Measurements from ENCODE around the gene ZGPAT.

The ZGPAT gene

GRCh38 chr20:63734111-63734945, 26.5 kb downstream of the ZGPAT start:
- no peak for DNase-seq (ENCODE audit: low spot score)

GRCh38 chr20:63734946-63735858, 27.4 kb downstream of the ZGPAT start:
- no peak for DNase-seq (ENCODE audit: low spot score)

- DNase-seq (ENCODE audit: low spot score), result peak; percentile 16
Observed at GRCh38 chr20:63735859-63736718, 28.2 kb downstream of the ZGPAT start, which contains the start of gene LIME1. LIME1 (plus strand) TSS chr20:63736664; CDS start chr20:63737550, 886 bp downstream.

GRCh38 chr20:63736893-63737694, 29.3 kb downstream of the ZGPAT start:
- no peak for DNase-seq (ENCODE audit: low spot score)

- no peak for DNase-seq (ENCODE audit: low spot score)
Observed at GRCh38 chr20:63737695-63737944, 29.8 kb downstream of the ZGPAT start.

GRCh38 chr20:63737945-63738686, 30.3 kb downstream of the ZGPAT start:
- no peak for DNase-seq (ENCODE audit: low spot score)

- no peak for DNase-seq (ENCODE audit: low spot score)
Observed at GRCh38 chr20:63738687-63739129, 30.9 kb downstream of the ZGPAT start.

GRCh38 chr20:63739130-63740069, 31.6 kb downstream of the ZGPAT start, which contains the start of gene SLC2A4RG:
SLC2A4RG (plus strand) TSS chr20:63739776; CDS start chr20:63739913, 137 bp downstream.
- peak; percentile 80 for DNase-seq (ENCODE audit: low spot score)

- peak; percentile 52 for DNase-seq (ENCODE audit: low spot score)
Observed at GRCh38 chr20:63740070-63740626, 32.3 kb downstream of the ZGPAT start.

- peak; percentile 36 for DNase-seq (ENCODE audit: low spot score)
Observed at GRCh38 chr20:63740627-63741353, 33.0 kb downstream of the ZGPAT start.

- no peak for DNase-seq (ENCODE audit: low spot score)
Observed at GRCh38 chr20:63741354-63741675, 33.5 kb downstream of the ZGPAT start.

GRCh38 chr20:63741676-63742380, 34.0 kb downstream of the ZGPAT start:
- DNase-seq (ENCODE audit: low spot score), result no peak

GRCh38 chr20:63742381-63743024, 34.7 kb downstream of the ZGPAT start:
- no peak for DNase-seq (ENCODE audit: low spot score)

GRCh38 chr20:63743210-63743970, 35.6 kb downstream of the ZGPAT start:
- no peak for DNase-seq (ENCODE audit: low spot score)

- DNase-seq (ENCODE audit: low spot score), result no peak
Observed at GRCh38 chr20:63744158-63744557, 36.3 kb downstream of the ZGPAT start.
